ENCODE data around the gene CA9.

Gene CA9

GRCh38 chr9:35650341-35651158 is 23.2 kb upstream of the CA9 start, which contains the start of gene SIT1:
TSS of gene SIT1 (minus strand) at chr9:35650931. CDS start at chr9:35650853, 78 bp downstream.
- peak within 1 kb of the TSS; percentile 93 for H3K4me3 ChIP-seq (ENCODE audit: low read length)
- peak; percentile 75 for DNase-seq (ENCODE audit: low read depth, low spot score)

GRCh38 chr9:35651956-35652828 is 21.5 kb upstream of the CA9 start:
- DNase-seq (ENCODE audit: low read depth, low spot score): no peak
- no peak overlapping the region for H3K4me3 ChIP-seq (ENCODE audit: low read length)

DNA sequence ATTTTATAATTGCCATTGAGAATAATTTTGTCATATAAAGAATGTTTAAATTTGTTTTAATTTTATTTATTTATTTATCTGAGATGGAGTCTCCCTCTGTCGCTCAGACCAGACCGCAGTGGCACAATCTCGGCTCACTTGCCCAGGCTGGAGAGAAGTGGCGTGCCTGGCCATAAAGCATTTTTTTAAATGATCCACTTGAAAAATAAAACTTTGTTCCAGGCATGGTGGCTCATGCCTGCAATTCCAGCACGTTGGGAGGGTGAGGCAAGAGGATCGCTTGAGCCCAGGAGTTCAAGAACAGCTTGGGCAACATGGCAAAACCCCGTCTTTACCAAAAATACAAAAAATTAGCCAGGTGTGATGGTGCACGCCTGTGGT is 20.9 kb upstream of the CA9 start:
- DNase-seq (ENCODE audit: low read depth, low spot score): no peak
- no peak overlapping the region for H3K4me3 ChIP-seq (ENCODE audit: low read length)

DNA sequence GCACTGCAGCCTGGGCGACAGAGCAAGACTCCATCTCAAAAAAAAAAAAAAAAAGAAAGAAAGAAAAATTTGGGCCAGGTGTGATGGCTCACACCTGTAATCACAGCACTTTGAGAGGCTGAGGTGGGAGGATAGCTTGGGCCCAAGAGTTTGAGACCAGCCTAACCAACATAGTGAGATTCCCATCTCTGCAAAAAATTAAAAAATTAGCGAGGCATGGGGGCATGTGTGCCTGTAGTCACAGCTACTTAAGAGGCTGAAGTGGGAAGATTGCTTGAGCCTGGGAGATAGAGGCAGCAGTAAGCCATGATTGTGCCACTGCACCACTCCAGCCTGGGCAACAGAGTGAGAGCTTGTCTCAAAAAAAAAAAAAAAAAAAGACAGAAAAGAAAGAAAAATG is 20.1 kb upstream of the CA9 start:
- DNase-seq (ENCODE audit: low read depth, low spot score): no peak
- H3K4me3 ChIP-seq (ENCODE audit: low read length): no peak overlapping the region

DNA sequence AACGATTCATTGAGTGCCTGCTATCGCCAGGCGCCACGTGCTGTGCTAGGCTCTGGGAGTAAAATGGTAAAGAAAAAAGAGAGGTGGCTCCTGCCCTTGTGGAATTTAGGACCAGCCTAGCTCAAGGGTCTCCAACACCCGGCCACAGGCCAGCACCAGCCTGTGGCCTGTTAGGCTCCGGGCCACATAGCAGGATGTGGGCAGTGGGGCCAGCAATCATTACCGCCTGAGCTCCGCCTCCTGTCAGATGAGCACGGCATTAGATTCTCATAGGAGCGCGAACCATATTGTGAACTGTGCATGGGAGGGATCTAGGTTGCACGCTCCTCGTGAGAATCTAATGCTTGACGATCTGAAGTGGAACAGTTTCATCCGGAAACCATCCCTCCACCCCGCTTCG is 17.4 kb upstream of the CA9 start:
- DNase-seq (ENCODE audit: low read depth, low spot score): no peak
- H3K4me3 ChIP-seq (ENCODE audit: low read length): no peak overlapping the region

GRCh38 chr9:35656831-35657545 is 16.7 kb upstream of the CA9 start:
- no peak for DNase-seq (ENCODE audit: low read depth, low spot score)
- peak overlapping the region; percentile 72 for H3K4me3 ChIP-seq (ENCODE audit: low read length)

DNA sequence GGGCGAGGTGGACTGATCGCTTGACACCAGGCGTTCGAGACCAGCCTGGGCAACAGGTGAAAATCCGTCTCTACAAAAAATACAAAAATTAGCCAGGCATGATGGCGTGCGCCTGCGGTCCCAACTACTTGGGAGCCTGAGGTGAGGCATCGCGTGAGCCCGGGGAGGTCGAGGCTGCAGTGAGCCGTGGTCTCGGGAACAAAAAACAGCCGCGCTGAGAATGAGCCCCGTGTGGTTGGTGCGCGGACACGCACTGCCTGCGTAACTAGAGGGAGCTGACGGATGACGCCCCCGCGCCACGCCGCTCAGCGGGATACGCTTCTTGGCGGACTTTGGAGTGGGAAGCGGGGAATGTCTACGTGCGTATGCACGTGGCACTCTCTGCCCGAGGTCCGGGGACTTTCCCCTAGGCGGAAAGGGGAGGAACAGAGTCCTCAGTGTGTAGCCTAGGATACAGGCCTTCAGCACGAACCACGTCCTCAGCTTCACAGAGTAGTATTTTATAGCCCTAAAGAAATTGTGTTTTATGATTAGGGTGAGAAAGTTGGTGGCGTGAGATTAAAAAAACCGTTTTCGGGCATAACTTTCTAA is 16.1 kb upstream of the CA9 start, which contains the start of gene RMRP:
RMRP (minus strand) TSS at position 474 of the 591 bp plus-strand sequence.
- peak; percentile 98 for DNase-seq (ENCODE audit: low read depth, low spot score)
- peak within 1 kb of the TSS; percentile 72 for H3K4me3 ChIP-seq (ENCODE audit: low read length)

- DNase-seq (ENCODE audit: low read depth, low spot score): peak; percentile 40
Observed at GRCh38 chr9:35658137-35658967, 15.4 kb upstream of the CA9 start, which contains the start of gene CCDC107. TSS of gene CCDC107 (plus strand) at chr9:35658292. CDS start at chr9:35658380, 88 bp downstream.

DNA sequence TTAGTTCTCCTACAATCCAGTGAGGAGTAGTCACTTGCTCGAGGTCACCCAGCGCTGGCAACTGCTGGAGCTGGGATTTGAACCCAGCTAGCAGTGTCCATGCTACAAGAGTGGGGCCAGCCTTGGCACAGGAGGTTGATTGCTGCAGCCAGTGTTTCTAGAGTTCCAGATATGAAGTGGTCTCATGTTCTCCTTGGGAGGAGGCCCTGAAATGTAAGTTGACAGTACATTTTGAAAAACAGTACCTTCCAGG is 14.8 kb upstream of the CA9 start:
- peak overlapping the region; percentile 72 for H3K4me3 ChIP-seq (ENCODE audit: low read length)
- DNase-seq (ENCODE audit: low read depth, low spot score): no peak

More at GRCh38 chr9:35658137-35658967, 15.4 kb upstream of the CA9 start, which contains the start of gene CCDC107:
- peak within 1 kb of the TSS; percentile 72 for H3K4me3 ChIP-seq (ENCODE audit: low read length)

DNA sequence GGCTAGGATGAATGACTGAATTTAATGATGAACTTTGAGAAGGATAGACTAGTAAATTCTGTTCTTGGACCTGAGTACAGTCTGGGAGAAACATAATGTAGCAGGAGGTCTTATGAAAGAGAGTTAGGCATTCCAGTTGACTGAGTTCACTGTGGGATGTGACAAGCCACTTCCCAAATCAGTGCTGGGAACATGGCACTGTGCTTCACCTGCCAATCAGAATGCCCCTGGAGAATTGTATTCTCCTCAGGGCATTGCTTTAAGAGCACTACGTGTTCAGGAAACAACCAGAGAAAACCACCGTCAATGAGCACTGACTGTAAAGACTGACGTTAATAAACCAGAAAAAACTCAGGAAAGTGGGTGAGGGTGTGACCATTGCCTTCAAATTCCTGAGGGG is 14.4 kb upstream of the CA9 start:
- DNase-seq (ENCODE audit: low read depth, low spot score): no peak
- H3K4me3 ChIP-seq (ENCODE audit: low read length): peak overlapping the region; percentile 72; the same call in 1 of the 2 replicates

GRCh38 chr9:35660966-35661415 is 12.7 kb upstream of the CA9 start:
- DNase-seq (ENCODE audit: low read depth, low spot score): no peak
- no peak overlapping the region for H3K4me3 ChIP-seq (ENCODE audit: low read length)

GRCh38 chr9:35661756-35662350 is 11.9 kb upstream of the CA9 start:
- peak; percentile 55 for DNase-seq (ENCODE audit: low read depth, low spot score)
- H3K4me3 ChIP-seq (ENCODE audit: low read length): peak overlapping the region; percentile 20

DNA sequence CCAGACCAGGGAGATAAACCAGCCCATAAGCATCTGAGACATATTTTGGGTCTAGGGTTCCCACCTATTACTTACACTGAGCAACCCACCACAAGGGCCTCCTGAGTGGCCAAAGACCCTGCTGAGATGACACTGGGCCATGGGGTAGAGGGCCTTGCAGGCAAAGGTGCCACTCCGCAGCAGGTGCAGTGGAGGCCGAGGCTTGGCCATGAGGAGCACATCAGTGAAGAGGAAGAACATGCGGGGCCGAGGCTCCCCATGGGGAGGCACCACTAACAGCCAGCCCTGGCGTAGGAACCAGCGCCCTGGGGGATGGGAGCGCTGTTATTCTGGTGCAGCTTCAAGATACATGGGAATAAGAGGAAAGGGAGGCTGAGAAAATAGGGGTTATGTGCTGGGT is 11.3 kb upstream of the CA9 start:
- H3K4me3 ChIP-seq (ENCODE audit: low read length): no peak overlapping the region; the same call in 1 of the 2 replicates
- DNase-seq (ENCODE audit: low read depth, low spot score): no peak

DNA sequence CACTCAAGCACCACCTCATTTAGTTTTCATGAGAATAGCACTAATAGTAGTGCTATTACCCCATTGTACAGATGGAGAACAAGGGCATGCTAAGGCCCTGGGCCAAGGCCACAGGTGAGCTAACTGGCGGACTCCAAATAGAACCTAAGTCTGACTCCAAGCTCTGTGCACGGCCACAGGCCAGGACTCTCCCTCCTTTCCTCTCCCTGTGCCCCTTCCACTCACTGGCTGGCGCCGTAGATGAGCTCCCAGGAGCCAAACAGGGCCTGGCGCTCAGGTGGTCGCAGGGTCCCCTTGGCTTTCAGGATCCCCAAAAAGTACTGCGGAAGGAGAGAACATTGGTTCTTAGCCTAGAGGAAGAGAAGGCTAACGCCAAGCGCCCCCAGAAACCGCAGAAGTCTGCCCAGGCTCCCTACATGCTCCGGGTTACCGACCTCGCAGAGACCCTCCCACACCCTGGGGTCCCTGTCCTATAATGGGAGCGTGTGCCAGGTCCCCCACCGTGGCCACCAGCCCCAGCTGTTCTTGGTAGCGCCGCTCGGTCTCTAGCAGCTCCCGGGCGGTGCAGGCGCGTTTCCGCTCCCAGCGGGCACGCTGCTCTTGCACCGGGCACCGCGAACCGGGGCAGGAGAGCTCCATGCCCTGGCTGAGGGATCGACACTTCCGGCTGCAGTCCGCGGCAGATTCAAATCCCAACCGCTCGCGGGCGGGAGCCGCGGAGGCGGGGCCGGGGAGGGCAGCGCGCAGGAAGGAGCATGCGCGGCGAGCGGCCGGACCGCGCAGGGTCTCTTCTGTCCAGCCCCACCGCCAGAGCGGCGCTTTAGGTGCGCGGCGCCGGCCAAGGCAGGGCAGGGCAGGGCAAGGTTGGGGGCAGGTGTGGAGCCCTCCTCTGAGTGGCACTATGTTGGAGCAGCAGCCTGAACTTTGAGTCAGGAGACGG is 8.9 kb upstream of the CA9 start, which contains the start of gene ARHGEF39:
ARHGEF39 (minus strand) TSS at position 665 of the 940 bp plus-strand sequence; CDS start at position 639, 26 bp downstream.
- H3K4me3 ChIP-seq (ENCODE audit: low read length): peak within 1 kb of the TSS; percentile 59
- peak; percentile 68 for DNase-seq (ENCODE audit: low read depth, low spot score)

DNA sequence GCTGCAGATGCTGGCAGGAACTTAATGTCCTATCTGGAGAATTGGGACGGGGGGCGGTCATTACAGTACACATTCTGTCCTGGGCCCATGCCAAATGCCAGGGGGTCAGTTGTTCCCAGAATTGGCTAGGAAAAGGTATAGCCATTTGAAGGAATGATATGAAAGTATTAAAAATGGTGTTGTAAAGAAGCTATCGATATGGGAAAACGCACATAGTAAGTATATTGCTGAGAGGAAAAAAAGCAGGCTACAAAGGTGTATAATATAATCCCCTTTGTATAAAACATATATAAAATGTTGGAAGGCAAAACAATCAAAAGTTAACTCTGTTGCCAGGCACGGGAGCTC is 8.3 kb upstream of the CA9 start:
- peak overlapping the region; percentile 59 for H3K4me3 ChIP-seq (ENCODE audit: low read length)
- DNase-seq (ENCODE audit: low read depth, low spot score): no peak

- peak overlapping the region; percentile 59 for H3K4me3 ChIP-seq (ENCODE audit: low read length)
- no peak for DNase-seq (ENCODE audit: low read depth, low spot score)
Observed at GRCh38 chr9:35666045-35666444, 7.7 kb upstream of the CA9 start.

- DNase-seq (ENCODE audit: low read depth, low spot score): no peak
- H3K4me3 ChIP-seq (ENCODE audit: low read length): no peak overlapping the region
Observed at GRCh38 chr9:35666549-35666948, 7.2 kb upstream of the CA9 start.

Data from Jurkat, Clone E6-1 (cell line).